ENCODE results near the gene USP4.
"Not testable (repeated sequence)": the region's sequence is repeated elsewhere in the genome, so short reads cannot be mapped to it uniquely, and the experiment has no call there.

The USP4 gene

GRCh38 chr3:49253512-49253911 is 86.3 kb downstream of the USP4 start:
- TF ChIP-seq, protein P1, sequence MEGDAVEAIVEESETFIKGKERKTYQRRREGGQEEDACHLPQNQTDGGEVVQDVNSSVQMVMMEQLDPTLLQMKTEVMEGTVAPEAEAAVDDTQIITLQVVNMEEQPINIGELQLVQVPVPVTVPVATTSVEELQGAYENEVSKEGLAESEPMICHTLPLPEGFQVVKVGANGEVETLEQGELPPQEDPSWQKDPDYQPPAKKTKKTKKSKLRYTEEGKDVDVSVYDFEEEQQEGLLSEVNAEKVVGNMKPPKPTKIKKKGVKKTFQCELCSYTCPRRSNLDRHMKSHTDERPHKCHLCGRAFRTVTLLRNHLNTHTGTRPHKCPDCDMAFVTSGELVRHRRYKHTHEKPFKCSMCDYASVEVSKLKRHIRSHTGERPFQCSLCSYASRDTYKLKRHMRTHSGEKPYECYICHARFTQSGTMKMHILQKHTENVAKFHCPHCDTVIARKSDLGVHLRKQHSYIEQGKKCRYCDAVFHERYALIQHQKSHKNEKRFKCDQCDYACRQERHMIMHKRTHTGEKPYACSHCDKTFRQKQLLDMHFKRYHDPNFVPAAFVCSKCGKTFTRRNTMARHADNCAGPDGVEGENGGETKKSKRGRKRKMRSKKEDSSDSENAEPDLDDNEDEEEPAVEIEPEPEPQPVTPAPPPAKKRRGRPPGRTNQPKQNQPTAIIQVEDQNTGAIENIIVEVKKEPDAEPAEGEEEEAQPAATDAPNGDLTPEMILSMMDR (IDR thresholded peaks at IDR 0.05; ENCODE audit: insufficient read depth, low read depth, low read length, missing control alignments) = no peak
- no peak overlapping the region for H3K4me3 ChIP-seq (ENCODE audit: low read depth, low read length)
- DNase-seq (ENCODE audit: low read depth) = no peak

DNA sequence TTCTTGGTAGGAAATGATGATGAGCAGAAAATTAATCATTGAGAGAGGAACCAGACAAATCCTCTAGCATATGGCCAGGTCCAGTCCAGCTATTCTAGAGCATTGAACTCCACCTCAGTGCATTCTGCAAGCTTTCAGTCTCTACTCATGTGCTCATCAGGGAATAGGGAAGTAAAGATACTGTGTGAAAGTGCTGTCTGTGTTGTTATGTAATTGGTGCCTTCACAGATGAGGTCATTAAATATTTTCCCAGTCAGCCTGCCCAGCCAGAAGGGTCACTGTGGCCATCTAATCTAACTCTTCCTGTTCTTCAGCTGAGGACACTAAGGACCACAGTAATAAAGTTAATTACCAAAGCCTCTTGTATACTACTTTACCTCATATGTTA is 91.0 kb downstream of the USP4 start:
- TF ChIP-seq, protein P1 (IDR thresholded peaks at IDR 0.05; ENCODE audit: insufficient read depth, low read depth, low read length, missing control alignments) = no peak
- peak; percentile 12 for DNase-seq (ENCODE audit: low read depth)
- no peak overlapping the region for H3K4me3 ChIP-seq (ENCODE audit: low read depth, low read length)

GRCh38 chr3:49244581-49245205 is 95.2 kb downstream of the USP4 start:
- H3K4me3 ChIP-seq (ENCODE audit: low read depth, low read length) = no peak overlapping the region
- peak; percentile 16 for DNase-seq (ENCODE audit: low read depth)
- TF ChIP-seq, protein P1 (IDR thresholded peaks at IDR 0.05; ENCODE audit: insufficient read depth, low read depth, low read length, missing control alignments) = no peak

DNA sequence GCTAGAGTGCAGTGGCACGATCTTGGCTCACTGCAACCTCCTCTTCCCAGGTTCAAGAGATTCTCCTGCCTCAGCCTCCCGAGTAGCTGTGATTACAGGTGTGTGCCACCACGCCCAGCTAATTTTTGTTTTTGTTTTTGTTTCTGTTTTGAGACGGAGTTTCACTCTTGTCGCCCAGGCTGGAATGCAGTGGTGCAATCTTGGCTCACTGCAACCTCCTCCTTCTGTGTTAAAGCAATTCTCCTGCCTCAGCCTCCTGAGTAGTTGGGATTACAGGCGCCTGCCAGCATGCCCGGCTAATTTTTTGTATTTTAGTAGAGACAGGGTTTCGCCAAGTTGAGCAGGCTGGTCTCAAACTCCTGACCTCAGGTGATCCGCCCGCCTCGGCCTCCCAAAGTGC is 99.8 kb downstream of the USP4 start:
- H3K4me3 ChIP-seq (ENCODE audit: low read depth, low read length); DNase-seq (ENCODE audit: low read depth): not testable (repeated sequence)

- TF ChIP-seq, protein P1 (IDR thresholded peaks at IDR 0.05; ENCODE audit: insufficient read depth, low read depth, low read length, missing control alignments) = no peak
- peak; percentile 18 for DNase-seq (ENCODE audit: low read depth)
Measured at GRCh38 chr3:49238274-49239127, 101.4 kb downstream of the USP4 start.

DNA sequence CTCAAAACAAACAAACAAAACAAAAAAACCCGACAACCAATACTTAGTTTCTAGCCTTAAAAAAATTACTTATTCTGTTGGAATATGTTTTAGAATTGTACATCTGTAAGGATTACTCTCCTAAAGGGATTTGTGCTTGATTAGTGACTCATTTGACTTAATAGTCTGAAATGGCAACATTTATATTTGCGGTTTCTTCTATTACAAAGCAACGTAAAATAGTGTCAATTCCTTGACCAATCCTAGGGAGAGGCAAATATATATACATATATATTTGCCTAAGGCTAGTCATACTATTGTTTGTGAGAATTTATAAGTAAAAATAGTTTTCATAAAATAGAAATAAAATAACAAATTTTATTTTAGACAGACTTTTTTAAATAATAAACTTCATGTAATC is 102.5 kb downstream of the USP4 start:
- DNase-seq (ENCODE audit: low read depth) = no peak
- no peak overlapping the region for H3K4me3 ChIP-seq (ENCODE audit: low read depth, low read length)
- TF ChIP-seq, protein P1 (IDR thresholded peaks at IDR 0.05; ENCODE audit: insufficient read depth, low read depth, low read length, missing control alignments) = no peak

More at GRCh38 chr3:49238274-49239127, 101.4 kb downstream of the USP4 start:
- H3K4me3 ChIP-seq (ENCODE audit: low read depth, low read length) = no peak overlapping the region

- TF ChIP-seq, protein P1 (IDR thresholded peaks at IDR 0.05; ENCODE audit: insufficient read depth, low read depth, low read length, missing control alignments) = no peak
- DNase-seq (ENCODE audit: low read depth) = no peak
Measured at GRCh38 chr3:49236226-49236625, 103.6 kb downstream of the USP4 start.

GRCh38 chr3:49228817-49229216 is 111.0 kb downstream of the USP4 start:
- H3K4me3 ChIP-seq (ENCODE audit: low read depth, low read length); DNase-seq (ENCODE audit: low read depth): not testable (repeated sequence)

More at GRCh38 chr3:49236226-49236625, 103.6 kb downstream of the USP4 start:
- H3K4me3 ChIP-seq (ENCODE audit: low read depth, low read length) = no peak overlapping the region

All from GM12865 (cell line).